ENCODE data around the gene PRKAR2B.
"Not testable (repeated sequence)": the region's sequence is repeated elsewhere in the genome, so short reads cannot be mapped to it uniquely, and the experiment has no call there.

Gene PRKAR2B

GRCh38 chr7:107027208-107027607, 17.3 kb upstream of the PRKAR2B start:
- no peak for DNase-seq (ENCODE audit: low spot score)

GRCh38 chr7:107029061-107029763, 15.3 kb upstream of the PRKAR2B start:
- DNase-seq (ENCODE audit: low spot score): no peak

GRCh38 chr7:107029764-107030286, 14.7 kb upstream of the PRKAR2B start:
- no peak for DNase-seq (ENCODE audit: low spot score)

GRCh38 chr7:107032050-107032449, 12.5 kb upstream of the PRKAR2B start:
- no peak for DNase-seq (ENCODE audit: low spot score)

GRCh38 chr7:107032720-107033438, 11.6 kb upstream of the PRKAR2B start:
- DNase-seq (ENCODE audit: low spot score): no peak

DNA sequence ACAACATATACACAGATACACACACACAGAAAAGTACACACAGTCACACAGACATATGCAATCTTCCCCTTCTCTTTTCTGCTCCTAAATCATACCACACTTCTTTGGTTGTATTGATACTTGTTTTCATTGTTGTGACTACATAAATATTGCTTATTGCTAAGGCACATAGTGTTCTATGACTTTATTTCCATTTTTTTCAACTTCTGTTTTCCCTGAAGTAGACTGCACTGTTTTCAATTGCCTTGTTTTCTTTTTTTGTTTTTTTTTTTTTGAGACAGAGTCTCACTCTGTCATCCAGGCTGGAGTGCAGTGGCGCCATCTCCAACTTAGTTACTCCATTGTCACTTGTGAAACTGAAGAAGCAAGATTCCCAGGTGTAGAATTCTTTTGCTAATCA, 10.0 kb upstream of the PRKAR2B start:
- no peak for DNase-seq (ENCODE audit: low spot score)

- no peak for DNase-seq (ENCODE audit: low spot score)
These were observed 9.1 kb upstream of the PRKAR2B start for GRCh38 chr7:107035446-107035845.

DNA sequence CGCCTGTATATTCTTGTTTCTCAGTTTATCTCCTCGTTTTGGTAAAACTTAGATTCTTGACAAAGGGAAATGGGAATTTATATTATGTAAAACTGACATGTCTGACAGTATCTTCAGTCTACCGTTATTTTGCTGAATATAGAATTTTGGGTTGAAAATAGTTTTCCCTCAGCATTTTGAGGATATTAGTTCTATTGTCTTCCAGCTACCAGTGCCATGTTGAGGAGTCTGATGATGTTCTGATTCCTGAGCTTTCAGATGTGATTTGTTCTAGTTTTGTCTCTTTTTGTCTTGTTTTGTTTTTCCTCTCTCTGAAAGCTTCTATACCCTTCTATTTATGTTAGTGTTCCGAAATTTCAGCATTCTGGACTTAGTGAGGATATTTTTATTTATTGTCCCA, 8.0 kb upstream of the PRKAR2B start:
- DNase-seq (ENCODE audit: low spot score): no peak

GRCh38 chr7:107037717-107038603, 6.5 kb upstream of the PRKAR2B start:
- no peak for DNase-seq (ENCODE audit: low spot score)

DNA sequence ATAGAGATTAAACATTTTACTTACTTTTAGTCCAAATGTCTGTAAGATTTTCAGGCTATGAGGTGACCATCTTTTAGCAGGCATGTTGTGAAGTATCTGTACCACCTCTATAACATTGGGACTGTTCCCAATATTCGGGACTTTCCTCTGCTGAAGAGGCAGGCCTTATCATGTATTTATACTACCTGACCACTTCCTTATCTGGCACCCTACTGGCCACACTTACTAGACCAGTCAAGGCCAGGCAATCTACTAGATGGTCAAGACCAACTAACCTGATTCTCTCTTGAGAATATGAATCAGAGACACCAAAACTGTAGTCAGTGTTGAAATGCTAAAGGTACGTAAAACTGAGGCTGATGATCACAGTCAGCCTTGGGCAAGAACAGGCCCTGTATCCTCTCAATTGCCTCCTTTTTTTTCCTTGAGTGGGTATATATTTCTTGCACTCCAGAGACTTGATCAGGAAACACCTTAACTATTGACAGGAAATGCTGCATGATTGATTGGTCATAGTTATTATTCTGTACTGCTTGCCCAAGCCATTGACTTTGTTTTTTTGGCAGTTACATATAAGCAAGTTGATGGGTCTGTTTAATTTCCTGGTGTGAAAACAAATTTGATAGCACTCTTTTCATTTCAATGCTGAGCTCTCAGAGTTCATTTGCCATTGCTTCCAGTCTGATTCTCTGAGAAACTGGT, 5.2 kb upstream of the PRKAR2B start:
- DNase-seq (ENCODE audit: low spot score): no peak

DNA sequence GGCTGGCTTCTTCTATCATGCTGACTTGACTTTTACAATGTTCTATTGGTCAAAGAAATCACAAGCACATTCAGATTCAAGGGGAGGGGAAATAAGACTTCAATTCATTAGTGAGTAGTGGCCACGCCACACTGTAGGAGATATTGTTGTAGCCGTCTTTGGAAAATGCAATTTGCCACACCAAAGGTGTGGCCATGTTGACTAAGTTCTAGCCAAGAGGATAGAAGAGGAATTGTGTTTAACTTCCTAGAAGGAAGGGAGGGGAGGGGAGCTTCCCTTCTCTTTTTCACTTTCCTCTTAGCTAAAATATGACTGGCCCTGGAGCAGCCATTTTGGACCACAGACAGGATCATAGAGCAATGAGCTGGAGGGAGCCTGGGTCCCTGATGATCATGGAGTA, 3.4 kb upstream of the PRKAR2B start:
- no peak for DNase-seq (ENCODE audit: low spot score)

GRCh38 chr7:107041764-107042163, 2.7 kb upstream of the PRKAR2B start:
- DNase-seq (ENCODE audit: low spot score): not testable (repeated sequence)

- not testable (repeated sequence) for DNase-seq (ENCODE audit: low spot score)
These were observed 2.1 kb upstream of the PRKAR2B start for GRCh38 chr7:107042326-107042910.

DNA sequence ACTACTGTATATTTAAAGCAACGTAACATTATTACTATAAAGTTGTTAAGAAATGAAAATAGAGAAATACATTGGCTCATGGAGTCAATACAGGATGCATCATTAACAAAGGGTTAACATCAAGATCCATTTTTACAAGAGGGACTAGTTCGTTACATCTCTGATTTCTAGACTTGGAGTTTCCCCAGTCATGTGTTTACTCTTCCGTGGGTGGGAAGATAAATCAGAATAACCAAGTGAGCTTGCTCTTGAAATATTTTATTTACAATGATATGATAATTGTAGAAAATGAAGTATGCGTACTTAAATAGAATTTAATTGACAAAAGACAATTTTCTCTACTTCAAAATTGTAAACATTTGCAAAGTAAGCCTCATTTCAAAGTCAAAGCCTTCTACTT, 1.0 kb upstream of the PRKAR2B start:
- no peak for DNase-seq (ENCODE audit: low spot score)

DNA sequence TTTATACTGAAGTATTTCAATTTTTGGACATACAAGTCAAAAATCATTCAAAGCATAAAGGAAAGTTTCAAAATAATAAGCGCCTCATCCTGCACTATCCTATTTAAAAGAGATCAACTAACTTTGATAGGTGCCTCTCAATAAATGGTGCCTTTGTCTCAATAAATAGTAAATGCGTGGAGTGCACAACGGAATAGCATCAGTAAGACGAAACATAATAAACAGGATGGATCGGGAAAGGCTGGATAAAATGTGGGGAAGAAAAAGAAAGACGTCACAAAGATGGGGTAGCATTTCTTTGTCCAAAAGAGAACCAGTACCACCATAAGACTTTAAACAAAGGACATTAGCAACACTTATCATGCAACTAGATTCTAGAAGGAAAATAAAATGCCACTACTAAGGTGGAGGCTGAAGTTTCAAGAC, 571 bp upstream of the PRKAR2B start:
- no peak for DNase-seq (ENCODE audit: low spot score)

- peak; percentile 7 for DNase-seq (ENCODE audit: low spot score)
These were observed 873 bp downstream of the PRKAR2B start for GRCh38 chr7:107045195-107045960.

GRCh38 chr7:107045980-107046379, 1.5 kb downstream of the PRKAR2B start:
- peak; percentile 7 for DNase-seq (ENCODE audit: low spot score)

- DNase-seq (ENCODE audit: low spot score): no peak
These were observed 2.2 kb downstream of the PRKAR2B start for GRCh38 chr7:107046491-107047259.

- no peak for DNase-seq (ENCODE audit: low spot score)
These were observed 3.6 kb downstream of the PRKAR2B start for GRCh38 chr7:107047902-107048782.

Data from Ammon's horn (tissue), 1 donor.